CD4-positive, alpha-beta T cell (primary cell): ENCODE data around the gene KRTAP5-3. TPM values are rescaled to one million over a fixed set of nuclear protein-coding genes. Genes with fewer than 3 reads are reported as not detected.

ENCODE experiments used
- ATAC-seq: fragments of 200-7000 bp; cut with Tn5 transposase; one replicate; pipeline ENCODE4 v1.10.0; 2022; ENCODE audit warnings: mild to moderate bottlenecking; ENCODE audit not compliant: poor library complexity
- CTCF ChIA-PET: fragments of 350-600 bp; sonication (Branson Sonifier 250); formaldehyde crosslinking; loops from one replicate; lab custom pipeline; 2021; ENCODE audit warnings: antibody characterized with exemption, inconsistent platforms; lab: Charles Lee
- POLR2A ChIA-PET: fragments of 350-600 bp; sonication (Branson Sonifier 250); formaldehyde crosslinking; loops from one replicate; lab custom pipeline; 2021; ENCODE audit warnings: antibody characterized with exemption, inconsistent platforms; lab: Charles Lee
- DNase-seq, 14 experiments: peaks; one replicate each; pipeline ENCODE4 v3.0.0-alpha.2; 2013 to 2020; ENCODE audit warnings: mixed read lengths in 2 of 14
- H3K27ac ChIP-seq, 2 donors: one replicate each; pipeline versions ENCODE4 v1.5.1 to v1.7.0; 2013; ENCODE audit warnings: low read length in 2 of 2, low read depth in 1 of 2, mild to moderate bottlenecking in 1 of 2
- H3K27me3 ChIP-seq, 2 experiments: 1 replicate in 1 of 2; 2 replicates in 1 of 2; pipeline versions ENCODE4 v1.6.1 to v1.7.0; 2013; ENCODE audit warnings: low read length in 2 of 2, control low read depth in 1 of 2, mild to moderate bottlenecking in 1 of 2, moderate library complexity in 1 of 2; ENCODE audit not compliant: insufficient read depth in 2 of 2, control insufficient read depth in 1 of 2
- H3K36me3 ChIP-seq: one replicate; pipeline ENCODE4 v1.6.1; 2013; ENCODE audit warnings: low read length, control low read depth; ENCODE audit not compliant: insufficient read depth
- H3K4me1 ChIP-seq: one replicate; pipeline ENCODE4 v1.6.1; 2013; ENCODE audit warnings: low read length, control low read depth; ENCODE audit not compliant: insufficient read depth
- H3K4me3 ChIP-seq: one replicate; pipeline ENCODE4 v1.5.1; 2013; ENCODE audit warnings: mild to moderate bottlenecking, low read length, moderate library complexity
- H3K9me3 ChIP-seq, 2 experiments: 1 replicate in 1 of 2; 2 replicates in 1 of 2; pipeline versions ENCODE4 v1.6.1 to v1.7.0; 2013; ENCODE audit warnings: low read length in 2 of 2, mild to moderate bottlenecking in 2 of 2, control low read depth in 1 of 2, moderate library complexity in 1 of 2; ENCODE audit not compliant: control insufficient read depth in 1 of 2, insufficient read depth in 1 of 2
- H3K27ac Mint-ChIP-seq: one replicate; pipeline ENCODE4 v1.8.0; 2020; ENCODE audit warnings: mixed read lengths
- H3K27me3 Mint-ChIP-seq: one replicate; pipeline ENCODE4 v1.8.0; 2021; ENCODE audit warnings: mixed read lengths
- H3K36me3 Mint-ChIP-seq: one replicate; pipeline ENCODE4 v1.8.0; 2021; ENCODE audit warnings: low read depth, mixed read lengths
- H3K4me1 Mint-ChIP-seq: one replicate; pipeline ENCODE4 v1.8.0; 2021; ENCODE audit warnings: low read depth, mixed read lengths
- H3K4me3 Mint-ChIP-seq: one replicate; pipeline ENCODE4 v1.8.0; 2020; ENCODE audit warnings: mild to moderate bottlenecking, mixed read lengths
- H3K9me3 Mint-ChIP-seq: one replicate; pipeline ENCODE4 v1.8.0; 2020; ENCODE audit warnings: mixed read lengths
- CTCF ChIP-seq: fragments of 200-600 bp; IDR thresholded peaks from one replicate; pipeline ENCODE4 v1.8.0; 2022; ENCODE audit warnings: antibody characterized with exemption, mild to moderate bottlenecking
- intact Hi-C, 2 experiments: fragments of 100-400 bp; cut with DNase I in 1 of 2; cut with micrococcal nuclease in 1 of 2; formaldehyde crosslinking; loops; one replicate each; pipeline versions ENCODE4 v1.15.1 to v1.9.0; 2023 to 2025; cut with DNase I, micrococcal nuclease
- total RNA-seq, 174 experiments: library from RNA in 2 of 174; stranded (reverse) in 2 of 174; gene quantifications; one replicate each; pipeline ENCODE4 v1.2.3 and lab custom pipeline; 2021 to 2026

The KRTAP5-3 gene
- total RNA-seq, 2 experiments from 2014 or later = not detected

GRCh38 chr11:1560002-1560648 is 48.1 kb downstream of the KRTAP5-3 start:
- ChIA-PET POLR2A (no interaction called here), CTCF (interaction anchor here (1.0 kb wide), 1 partner anchor 14 kb away, joined by 5 read pairs; no protein-coding TSS in a partner anchor)
- no peaks in the 10 kb centered on the region for H3K9me3 ChIP-seq
- H3K36me3 ChIP-seq = peaks cover 7% of the 10 kb centered on the region
- Mint-ChIP-seq H3K9me3 (no peaks in the 10 kb centered on the region), H3K27ac (peak overlapping the region; percentile 14), H3K36me3 (peaks cover 15% of the 10 kb centered on the region), H3K4me1 (no peaks in the 10 kb centered on the region), H3K27me3 (peaks cover 13% of the 10 kb centered on the region), H3K4me3 (peak overlapping the region; percentile 20)
- no peak overlapping the region for H3K4me3 ChIP-seq
- H3K27ac ChIP-seq = no peak overlapping the region
- intact Hi-C loops = no loop called here
- ATAC-seq (no peak), DNase-seq (peak in 1 of 14 experiments; percentile 26)
- peaks cover 0 to 6% of the 10 kb centered on the region in 2 experiments for H3K27me3 ChIP-seq
- H3K4me1 ChIP-seq = no peaks in the 10 kb centered on the region
- no peak for TF ChIP-seq CTCF

- H3K9me3 Mint-ChIP-seq = no peaks in the 10 kb centered on the region
- H3K4me3 Mint-ChIP-seq = peak overlapping the region; percentile 20
- DNase-seq (peak in 2 of 14 experiments; percentile 28 to 53), ATAC-seq (peak; percentile 19)
- peak overlapping the region; percentile 30 for H3K27ac Mint-ChIP-seq
- no peaks in the 10 kb centered on the region for H3K4me1 Mint-ChIP-seq
- H3K36me3 Mint-ChIP-seq = peaks cover 15% of the 10 kb centered on the region
- CTCF ChIA-PET = interaction anchor here (1.0 kb wide), 1 partner anchor 15 kb away, joined by 5 read pairs; no protein-coding TSS in a partner anchor
- intact Hi-C loops = no loop called here
- POLR2A ChIA-PET = no interaction called here
- Histone ChIP-seq H3K9me3 (peaks cover 0 to 2% of the 10 kb centered on the region in 2 experiments), H3K27ac (no peak overlapping the region), H3K36me3 (peaks cover 7% of the 10 kb centered on the region), H3K4me1 (no peaks in the 10 kb centered on the region), H3K27me3 (peaks cover 0 to 6% of the 10 kb centered on the region in 2 experiments), H3K4me3 (no peak overlapping the region)
- TF ChIP-seq CTCF = no peak
- peaks cover 18% of the 10 kb centered on the region for H3K27me3 Mint-ChIP-seq
Measured at GRCh38 chr11:1559111-1559951, 48.9 kb downstream of the KRTAP5-3 start.

- peaks cover 0 to 5% of the 10 kb centered on the region in 2 experiments for H3K9me3 ChIP-seq
- intact Hi-C loops = no loop called here
Measured at GRCh38 chr11:1558775-1559110, 49.5 kb downstream of the KRTAP5-3 start.

More at GRCh38 chr11:1558775-1559110, 49.5 kb downstream of the KRTAP5-3 start:
- Histone ChIP-seq H3K36me3 (peaks cover 7% of the 10 kb centered on the region), H3K4me1 (no peaks in the 10 kb centered on the region), H3K27me3 (peaks cover 0 to 6% of the 10 kb centered on the region in 2 experiments), H3K27ac (no peak overlapping the region), H3K4me3 (no peak overlapping the region)
- H3K36me3 Mint-ChIP-seq = peaks cover 15% of the 10 kb centered on the region
- DNase-seq (no peak), ATAC-seq (no peak)
- no peaks in the 10 kb centered on the region for H3K9me3 Mint-ChIP-seq
- H3K27ac Mint-ChIP-seq = peak overlapping the region; percentile 30
- no peak overlapping the region for H3K4me3 Mint-ChIP-seq
- CTCF ChIA-PET = no interaction called here
- POLR2A ChIA-PET = no interaction called here
- H3K4me1 Mint-ChIP-seq = no peaks in the 10 kb centered on the region
- no peak for TF ChIP-seq CTCF
- peaks cover 20% of the 10 kb centered on the region for H3K27me3 Mint-ChIP-seq
